AG08396 (cell line): ENCODE results near the gene THRB.

Experiments used
- DNase-seq: peaks from one replicate; pipeline ENCODE4 v3.0.0; 2012; ENCODE audit warnings: low spot score, mixed read lengths

The THRB gene

GRCh38 chr3:24512564-24513197, 18.0 kb upstream of the THRB start:
- no peak for DNase-seq

GRCh38 chr3:24510030-24510648, 15.5 kb upstream of the THRB start:
- DNase-seq: no peak

GRCh38 chr3:24508423-24508839, 13.8 kb upstream of the THRB start:
- DNase-seq: no peak

DNA sequence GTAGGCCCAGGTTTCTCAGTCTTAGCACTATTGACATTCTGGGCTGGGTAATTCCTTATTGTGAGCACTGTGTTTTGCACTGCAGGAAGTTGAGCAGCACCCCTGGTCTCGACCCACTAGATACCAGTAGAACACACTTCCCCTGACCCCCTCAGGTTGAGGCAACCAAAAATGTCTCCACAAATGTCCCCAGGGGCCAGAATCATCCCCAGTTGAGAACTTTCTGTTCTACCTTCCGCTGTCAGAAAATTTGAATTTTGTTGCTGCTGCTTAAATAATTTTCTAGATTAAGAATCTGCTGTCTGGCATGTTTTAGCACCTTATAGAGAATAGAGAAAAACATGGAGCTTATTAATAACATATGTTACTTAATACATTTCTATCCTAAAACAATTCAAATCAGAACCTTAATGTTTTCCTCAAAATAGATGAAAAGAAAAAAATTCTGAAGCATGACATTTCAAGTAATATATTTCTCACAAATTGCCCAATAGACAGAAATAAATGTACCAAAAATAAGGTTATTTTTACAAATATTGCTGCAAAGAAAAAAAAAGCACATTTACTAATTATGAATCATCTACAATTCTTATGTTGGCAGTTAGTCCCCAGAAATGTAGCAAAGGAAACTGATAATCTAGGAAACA, 13.2 kb upstream of the THRB start:
- DNase-seq: no peak

DNA sequence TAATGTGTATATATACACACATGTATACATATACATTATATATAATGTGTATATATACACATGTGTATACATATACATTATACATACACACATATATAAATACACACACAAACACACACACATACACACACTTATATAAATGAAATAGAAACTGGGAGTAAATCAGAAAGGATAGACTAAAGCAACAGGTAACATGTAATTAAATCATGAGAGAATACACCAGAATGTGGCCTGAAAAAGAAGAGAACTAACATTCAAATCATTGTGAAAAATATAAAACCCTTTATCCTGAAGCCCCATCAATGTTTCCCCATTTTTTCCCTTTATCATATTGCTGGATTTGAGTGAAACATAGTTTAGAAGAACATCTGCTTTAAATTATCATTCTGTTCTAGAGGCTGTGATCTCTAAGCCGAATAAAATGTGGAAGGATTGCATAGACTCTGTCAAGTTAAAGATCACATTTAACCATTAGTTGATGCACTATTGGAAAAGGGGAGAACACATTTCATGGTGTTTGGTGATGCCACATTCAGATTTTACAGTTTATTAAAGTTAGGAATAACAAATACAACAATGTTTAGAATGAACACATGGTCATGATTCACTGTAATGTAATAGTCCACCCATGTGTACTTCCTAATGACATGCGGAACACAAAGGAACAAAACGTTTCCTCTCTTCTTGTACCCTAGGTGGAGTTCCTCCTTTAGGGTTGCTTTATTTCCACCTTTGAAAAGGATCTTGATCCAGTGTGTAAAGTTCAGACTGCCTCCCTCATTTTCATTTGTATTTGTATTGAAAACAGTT, 12.5 kb upstream of the THRB start:
- DNase-seq: no peak

DNA sequence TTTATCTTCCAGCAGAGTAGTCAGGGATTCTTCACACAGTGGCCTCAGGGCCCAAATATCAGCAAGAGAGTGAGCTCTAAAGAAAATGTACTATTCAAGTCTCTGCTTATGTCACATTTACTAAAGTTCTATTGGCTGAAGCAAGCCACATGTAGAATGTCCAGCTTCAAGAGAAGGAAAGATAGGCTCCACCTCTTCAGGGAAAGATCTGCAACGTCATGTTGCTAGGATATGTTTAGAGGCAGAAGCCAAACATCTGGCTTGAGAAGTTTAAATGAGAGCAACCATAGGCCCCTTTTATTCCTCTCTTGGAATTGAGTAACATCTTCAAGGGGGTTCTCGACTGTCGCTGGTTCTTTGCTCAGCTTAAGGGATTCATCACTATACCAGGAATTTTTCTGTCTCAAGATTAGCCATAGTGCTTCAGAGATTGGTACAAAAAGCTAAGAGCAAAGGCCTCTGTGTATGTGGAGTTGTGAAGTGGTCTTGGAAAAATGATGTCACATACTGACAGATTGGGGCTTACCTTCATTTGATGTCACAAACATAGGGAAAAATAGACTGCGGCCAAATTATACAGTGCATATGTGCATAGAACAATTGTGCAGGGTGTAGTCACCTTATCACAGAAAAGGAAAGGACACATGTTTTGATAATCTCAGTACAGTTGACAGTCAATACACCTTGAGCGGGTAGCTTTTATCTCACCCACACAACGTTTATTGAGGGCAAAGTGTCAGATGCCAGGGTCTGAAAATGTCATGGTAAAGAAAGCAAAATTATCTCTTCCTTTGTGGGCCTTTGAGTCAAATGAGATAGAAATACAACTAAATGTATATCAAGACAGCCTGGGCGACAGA, 11.3 kb upstream of the THRB start:
- no peak for DNase-seq

GRCh38 chr3:24504772-24505171, 10.1 kb upstream of the THRB start:
- DNase-seq: no peak

DNA sequence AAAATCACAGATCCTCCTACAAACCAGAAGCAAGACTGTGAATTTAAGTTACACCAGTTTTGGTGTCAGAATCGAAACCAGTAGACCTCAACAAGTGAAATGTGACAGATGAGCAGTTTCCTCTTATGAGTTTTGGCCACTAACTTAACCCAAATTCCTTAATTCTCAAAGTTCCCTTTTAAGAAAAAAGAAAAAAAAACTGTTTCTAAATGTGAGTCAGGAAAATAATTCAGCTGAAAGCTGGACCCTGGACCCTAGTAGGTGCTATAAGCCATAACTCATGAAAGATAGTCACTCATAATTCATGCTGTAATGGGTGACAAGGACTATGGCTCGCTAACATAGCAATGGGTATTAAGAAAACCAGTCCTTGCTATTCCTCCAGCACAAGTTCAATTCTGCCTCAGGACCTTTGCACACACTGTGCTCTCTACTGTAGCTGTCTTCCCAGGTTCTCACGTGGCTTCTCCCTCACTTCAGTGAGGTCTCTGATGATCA, 9.0 kb upstream of the THRB start:
- no peak for DNase-seq

- DNase-seq: no peak
These were observed 8.0 kb upstream of the THRB start for GRCh38 chr3:24502690-24503089.

GRCh38 chr3:24500806-24501205, 6.2 kb upstream of the THRB start:
- DNase-seq: no peak

DNA sequence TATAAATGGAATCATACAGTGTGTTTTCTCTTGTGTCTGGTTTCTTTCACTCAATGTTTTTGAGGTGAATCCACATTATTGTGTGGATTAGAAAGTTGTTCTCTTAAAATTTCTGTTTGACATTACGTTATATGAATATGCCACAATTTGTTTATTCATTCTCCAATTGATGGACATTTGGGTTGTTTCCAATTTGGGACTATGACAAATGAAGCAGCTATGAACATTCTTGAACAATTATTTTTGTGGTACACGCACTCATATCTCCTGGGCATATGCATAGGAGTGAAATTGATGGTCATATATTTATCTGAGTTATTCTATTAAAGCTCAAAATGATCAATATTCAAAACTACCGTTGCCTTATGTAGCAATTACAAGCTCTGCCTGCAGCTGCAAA, 5.3 kb upstream of the THRB start:
- DNase-seq: no peak

DNA sequence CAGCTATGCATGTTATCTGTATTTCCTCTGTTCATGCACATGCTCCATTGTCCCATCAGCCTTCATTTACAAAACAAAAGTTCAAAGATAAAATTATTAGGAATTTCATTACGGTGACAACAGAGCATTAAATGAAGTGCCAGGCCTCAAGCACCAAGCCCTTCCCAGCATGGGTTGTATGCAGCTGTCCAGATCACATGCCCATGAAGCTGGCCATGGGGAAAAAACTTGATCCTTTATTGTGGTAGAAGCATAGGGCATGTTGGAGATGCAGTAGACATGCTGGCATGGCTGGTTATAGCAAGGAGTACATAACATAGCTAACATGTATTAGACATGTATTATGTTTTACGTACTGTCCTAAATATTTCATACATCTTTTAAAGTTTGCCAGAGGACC, 4.1 kb upstream of the THRB start:
- DNase-seq: no peak

GRCh38 chr3:24498391-24498790, 3.7 kb upstream of the THRB start:
- DNase-seq: no peak

DNA sequence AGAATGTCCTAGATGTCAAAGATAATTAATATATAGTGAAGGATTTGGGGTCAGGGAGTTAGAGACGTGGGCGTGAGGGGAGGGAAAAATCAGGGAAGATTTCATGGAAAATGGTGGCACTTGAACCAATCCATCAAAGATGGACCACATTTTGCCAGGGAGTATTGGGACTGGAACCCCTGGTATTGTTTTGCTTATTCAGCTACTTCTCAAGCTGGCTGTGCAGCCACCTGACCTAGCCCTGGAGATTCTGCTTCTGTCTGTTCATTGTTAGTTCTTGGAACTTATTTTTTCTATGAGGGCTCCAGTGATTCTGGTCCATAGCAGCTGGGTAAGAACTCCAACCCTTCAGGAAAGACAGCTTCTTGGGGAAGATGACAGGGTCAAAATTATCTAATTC, 3.3 kb upstream of the THRB start:
- DNase-seq: no peak

- DNase-seq: peak; percentile 76
These were observed 2.2 kb upstream of the THRB start for GRCh38 chr3:24496529-24497482.

DNA sequence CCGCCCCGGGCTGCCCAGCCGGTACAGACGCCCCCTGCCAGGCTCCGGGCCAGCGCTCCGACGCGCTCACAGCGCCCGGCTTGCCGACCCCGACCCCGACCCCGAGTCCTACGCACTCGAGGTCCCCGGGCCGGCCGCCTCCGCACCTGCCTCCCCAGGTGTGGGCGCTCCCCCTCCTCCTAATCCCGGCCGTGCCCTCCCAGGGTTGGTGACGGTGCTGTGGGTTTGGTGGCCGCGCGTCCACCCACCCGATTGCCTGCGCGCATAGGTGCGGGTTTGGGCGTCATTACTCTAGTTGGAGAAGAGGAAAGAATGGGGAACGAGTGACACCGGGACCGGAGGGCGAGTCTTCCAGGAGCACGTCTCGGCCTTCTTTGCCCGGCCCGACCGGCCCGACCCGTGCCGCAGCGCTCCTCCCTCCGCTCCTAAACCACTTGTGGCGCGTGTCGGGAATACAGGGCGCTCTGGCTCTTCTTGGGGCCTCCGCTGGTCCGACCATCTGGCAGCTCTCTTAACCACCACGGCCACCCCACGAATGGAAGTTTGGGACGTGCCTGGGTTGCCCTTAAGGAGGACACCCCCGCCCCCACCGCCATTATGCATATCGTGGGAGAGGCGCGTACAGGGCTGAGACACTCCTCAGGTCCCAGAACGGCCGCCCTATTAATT, 810 bp upstream of the THRB start:
- DNase-seq: no peak

DNA sequence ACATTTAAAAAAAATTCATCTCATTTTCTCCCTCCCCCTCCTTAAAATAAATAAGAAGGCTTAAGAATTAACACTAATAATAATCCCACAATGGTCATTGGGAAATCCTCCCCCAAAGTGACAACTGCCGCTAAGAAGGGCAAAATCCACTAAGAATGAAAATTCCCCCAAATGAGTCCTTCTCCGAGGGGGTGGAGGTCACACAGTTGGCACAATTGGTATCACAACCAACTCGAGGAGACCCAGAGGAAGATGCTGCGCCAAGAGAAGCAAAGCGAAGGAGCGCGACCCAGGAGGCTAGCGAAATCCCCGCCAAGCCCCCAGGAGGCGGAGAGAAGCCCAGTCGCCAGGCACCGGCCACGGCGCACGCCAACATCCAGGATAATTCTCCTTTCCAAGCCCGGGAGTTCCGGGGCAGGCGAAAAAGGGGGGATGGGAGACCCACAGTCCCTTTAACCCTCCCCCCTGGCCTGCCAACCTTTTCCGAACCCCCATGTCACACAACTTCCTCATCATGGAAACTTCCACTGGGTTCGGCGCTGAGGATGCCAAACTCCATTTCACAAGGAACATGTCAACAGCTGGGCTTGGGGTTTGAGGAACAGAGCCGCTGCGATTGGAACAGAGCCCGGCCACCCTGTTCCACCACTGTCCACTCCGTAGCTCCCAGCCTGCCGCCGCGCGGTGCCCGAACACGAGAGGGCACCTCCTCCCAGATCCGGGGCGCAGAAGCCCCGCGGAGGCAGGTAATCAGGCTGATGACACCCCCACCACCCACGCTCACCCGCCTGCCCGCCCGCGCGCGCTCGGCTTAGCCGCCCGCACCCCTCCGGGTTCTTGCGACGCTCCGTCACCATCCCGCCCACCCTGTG, 668 bp downstream of the THRB start:
- DNase-seq: peak; percentile 40

- DNase-seq: no peak
These were observed 1.6 kb downstream of the THRB start for GRCh38 chr3:24492971-24493551.

DNA sequence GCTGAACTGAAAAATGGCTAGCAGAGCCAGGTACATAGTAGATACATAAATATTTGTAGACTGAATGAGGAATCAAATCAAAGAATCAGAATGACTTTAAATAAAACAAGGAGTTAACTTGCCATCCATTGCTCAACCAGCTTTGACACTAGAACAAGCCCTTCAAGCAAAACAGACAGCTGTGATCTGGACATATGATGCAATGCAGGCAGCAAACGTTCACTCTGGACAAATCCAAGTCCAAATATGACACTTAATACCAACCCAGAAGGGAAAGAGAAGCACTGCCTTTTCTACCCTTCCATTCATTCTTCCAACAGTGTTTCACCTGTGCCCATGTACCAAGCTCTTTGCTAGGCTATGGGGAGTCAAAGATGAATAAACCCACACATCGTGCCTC, 4.5 kb downstream of the THRB start:
- no peak for DNase-seq
